ENCODE results near the gene TEX22.

DNA sequence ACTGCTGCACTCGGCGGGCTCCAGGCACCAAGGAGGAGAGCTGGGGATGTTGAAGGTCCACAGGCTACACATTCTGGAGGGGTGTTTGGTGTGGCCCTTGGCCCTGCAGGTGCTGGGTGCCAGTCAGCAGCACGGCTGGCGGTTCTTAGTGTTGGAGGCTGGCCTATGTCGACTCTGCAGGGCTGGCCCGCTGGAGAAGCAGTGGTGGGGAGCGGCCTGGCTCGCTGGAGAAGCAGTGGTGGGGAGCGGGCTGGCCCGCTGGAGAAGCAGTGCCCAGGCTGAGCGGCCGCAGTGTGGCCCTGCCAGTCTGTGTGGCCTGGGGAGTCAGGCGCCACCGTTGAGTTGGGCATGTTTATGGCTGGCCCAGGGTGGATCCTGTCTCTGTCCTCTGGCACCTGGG lies 48.6 kb downstream of the TEX22 start:
- TF ChIP-seq, protein P1, sequence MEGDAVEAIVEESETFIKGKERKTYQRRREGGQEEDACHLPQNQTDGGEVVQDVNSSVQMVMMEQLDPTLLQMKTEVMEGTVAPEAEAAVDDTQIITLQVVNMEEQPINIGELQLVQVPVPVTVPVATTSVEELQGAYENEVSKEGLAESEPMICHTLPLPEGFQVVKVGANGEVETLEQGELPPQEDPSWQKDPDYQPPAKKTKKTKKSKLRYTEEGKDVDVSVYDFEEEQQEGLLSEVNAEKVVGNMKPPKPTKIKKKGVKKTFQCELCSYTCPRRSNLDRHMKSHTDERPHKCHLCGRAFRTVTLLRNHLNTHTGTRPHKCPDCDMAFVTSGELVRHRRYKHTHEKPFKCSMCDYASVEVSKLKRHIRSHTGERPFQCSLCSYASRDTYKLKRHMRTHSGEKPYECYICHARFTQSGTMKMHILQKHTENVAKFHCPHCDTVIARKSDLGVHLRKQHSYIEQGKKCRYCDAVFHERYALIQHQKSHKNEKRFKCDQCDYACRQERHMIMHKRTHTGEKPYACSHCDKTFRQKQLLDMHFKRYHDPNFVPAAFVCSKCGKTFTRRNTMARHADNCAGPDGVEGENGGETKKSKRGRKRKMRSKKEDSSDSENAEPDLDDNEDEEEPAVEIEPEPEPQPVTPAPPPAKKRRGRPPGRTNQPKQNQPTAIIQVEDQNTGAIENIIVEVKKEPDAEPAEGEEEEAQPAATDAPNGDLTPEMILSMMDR (conservative IDR thresholded peaks at IDR 0.05; ENCODE audit: low read depth in 2 of 2), result no peak
- TF ChIP-seq, protein P2, sequence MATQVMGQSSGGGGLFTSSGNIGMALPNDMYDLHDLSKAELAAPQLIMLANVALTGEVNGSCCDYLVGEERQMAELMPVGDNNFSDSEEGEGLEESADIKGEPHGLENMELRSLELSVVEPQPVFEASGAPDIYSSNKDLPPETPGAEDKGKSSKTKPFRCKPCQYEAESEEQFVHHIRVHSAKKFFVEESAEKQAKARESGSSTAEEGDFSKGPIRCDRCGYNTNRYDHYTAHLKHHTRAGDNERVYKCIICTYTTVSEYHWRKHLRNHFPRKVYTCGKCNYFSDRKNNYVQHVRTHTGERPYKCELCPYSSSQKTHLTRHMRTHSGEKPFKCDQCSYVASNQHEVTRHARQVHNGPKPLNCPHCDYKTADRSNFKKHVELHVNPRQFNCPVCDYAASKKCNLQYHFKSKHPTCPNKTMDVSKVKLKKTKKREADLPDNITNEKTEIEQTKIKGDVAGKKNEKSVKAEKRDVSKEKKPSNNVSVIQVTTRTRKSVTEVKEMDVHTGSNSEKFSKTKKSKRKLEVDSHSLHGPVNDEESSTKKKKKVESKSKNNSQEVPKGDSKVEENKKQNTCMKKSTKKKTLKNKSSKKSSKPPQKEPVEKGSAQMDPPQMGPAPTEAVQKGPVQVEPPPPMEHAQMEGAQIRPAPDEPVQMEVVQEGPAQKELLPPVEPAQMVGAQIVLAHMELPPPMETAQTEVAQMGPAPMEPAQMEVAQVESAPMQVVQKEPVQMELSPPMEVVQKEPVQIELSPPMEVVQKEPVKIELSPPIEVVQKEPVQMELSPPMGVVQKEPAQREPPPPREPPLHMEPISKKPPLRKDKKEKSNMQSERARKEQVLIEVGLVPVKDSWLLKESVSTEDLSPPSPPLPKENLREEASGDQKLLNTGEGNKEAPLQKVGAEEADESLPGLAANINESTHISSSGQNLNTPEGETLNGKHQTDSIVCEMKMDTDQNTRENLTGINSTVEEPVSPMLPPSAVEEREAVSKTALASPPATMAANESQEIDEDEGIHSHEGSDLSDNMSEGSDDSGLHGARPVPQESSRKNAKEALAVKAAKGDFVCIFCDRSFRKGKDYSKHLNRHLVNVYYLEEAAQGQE (IDR thresholded peaks at IDR 0.05; ENCODE audit: unreplicated experiment), result no peak
- TF ChIP-seq EZH2 (IDR thresholded peaks at IDR 0.05; ENCODE audit: low read depth, unreplicated experiment) (no peak), EZH2phosphoT487 (IDR thresholded peaks at IDR 0.05; ENCODE audit: unreplicated experiment) (no peak), ZNF331 (CRISPR knock-in tag; IDR thresholded peaks at IDR 0.05; ENCODE audit: low read depth) (no peak), POLR2AphosphoS5 (IDR thresholded peaks at IDR 0.05; ENCODE audit: low read depth) (no peak), CREB1 (CRISPR knock-in tag; IDR thresholded peaks at IDR 0.05; ENCODE audit: low read depth) (no peak), NANOG (IDR thresholded peaks at IDR 0.05; ENCODE audit: borderline replicate concordance) (no peak), JUNB (IDR thresholded peaks at IDR 0.05; ENCODE audit: unreplicated experiment) (no peak)
- TF ChIP-seq, protein P3, sequence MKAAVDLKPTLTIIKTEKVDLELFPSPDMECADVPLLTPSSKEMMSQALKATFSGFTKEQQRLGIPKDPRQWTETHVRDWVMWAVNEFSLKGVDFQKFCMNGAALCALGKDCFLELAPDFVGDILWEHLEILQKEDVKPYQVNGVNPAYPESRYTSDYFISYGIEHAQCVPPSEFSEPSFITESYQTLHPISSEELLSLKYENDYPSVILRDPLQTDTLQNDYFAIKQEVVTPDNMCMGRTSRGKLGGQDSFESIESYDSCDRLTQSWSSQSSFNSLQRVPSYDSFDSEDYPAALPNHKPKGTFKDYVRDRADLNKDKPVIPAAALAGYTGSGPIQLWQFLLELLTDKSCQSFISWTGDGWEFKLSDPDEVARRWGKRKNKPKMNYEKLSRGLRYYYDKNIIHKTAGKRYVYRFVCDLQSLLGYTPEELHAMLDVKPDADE (IDR thresholded peaks at IDR 0.05), result no peak
